Skin epidermis (tissue), 12 donors: ENCODE measurements around the gene PLBD1.

Experiments used
- H3K27ac ChIP-seq, 21 experiments: fragments of 200-600 bp; sonication (generic) in 11 of 21; one replicate each; pipeline ENCODE4 v1.5.0; 2020; ENCODE audit warnings: mild to moderate bottlenecking in 3 of 21, inconsistent platforms in 2 of 21, moderate library complexity in 2 of 21
- H3K4me3 ChIP-seq, 7 experiments: fragments of 200-600 bp; sonication (generic) in 2 of 7; one replicate each; pipeline ENCODE4 v1.5.0; 2020; ENCODE audit warnings: inconsistent platforms in 2 of 7, mild to moderate bottlenecking in 2 of 7, moderate library complexity in 1 of 7

PLBD1 gene

GRCh38 chr12:14567351-14568162, at the start of gene PLBD1:
Gene PLBD1, minus strand, starts transcription at chr12:14567883. Its CDS starts 187 bp downstream, at chr12:14567696.
- peak within 1 kb of the TSS in 20 of 21 experiments; percentile 65 to 90 (median 79) for H3K27ac ChIP-seq
- H3K4me3 ChIP-seq: peak within 1 kb of the TSS; percentile 38 to 63 (median 43)

- Histone ChIP-seq H3K4me3 (no peak overlapping the region), H3K27ac (peak overlapping the region in 8 of 21 experiments; percentile 8 to 82 (median 55))
Measured at GRCh38 chr12:14614704-14615121, 47.0 kb upstream of the PLBD1 start.

GRCh38 chr12:14613718-14614117, 46.0 kb upstream of the PLBD1 start:
- peak overlapping the region in 14 of 21 experiments; percentile 4 to 82 (median 45) for H3K27ac ChIP-seq
- H3K4me3 ChIP-seq: no peak overlapping the region

- Histone ChIP-seq H3K27ac (peak overlapping the region in 9 of 21 experiments; percentile 4 to 82 (median 46)), H3K4me3 (no peak overlapping the region)
Measured at GRCh38 chr12:14612898-14613445, 45.3 kb upstream of the PLBD1 start.

- Histone ChIP-seq H3K27ac (no peak overlapping the region), H3K4me3 (no peak overlapping the region)
Measured at GRCh38 chr12:14612250-14612649, 44.6 kb upstream of the PLBD1 start.

- H3K4me3 ChIP-seq: no peak overlapping the region
- no peak overlapping the region for H3K27ac ChIP-seq
Measured at GRCh38 chr12:14611640-14612203, 44.0 kb upstream of the PLBD1 start.

GRCh38 chr12:14607568-14607967, 39.9 kb upstream of the PLBD1 start:
- no peak overlapping the region for H3K4me3 ChIP-seq
- H3K27ac ChIP-seq: no peak overlapping the region

- no peak overlapping the region for H3K27ac ChIP-seq
- no peak overlapping the region for H3K4me3 ChIP-seq
Measured at GRCh38 chr12:14605401-14605989, 37.8 kb upstream of the PLBD1 start.

- no peak overlapping the region for H3K4me3 ChIP-seq
- no peak overlapping the region for H3K27ac ChIP-seq
Measured at GRCh38 chr12:14601692-14602478, 34.2 kb upstream of the PLBD1 start.

GRCh38 chr12:14597480-14597879, 29.8 kb upstream of the PLBD1 start:
- H3K4me3 ChIP-seq: no peak overlapping the region
- H3K27ac ChIP-seq: no peak overlapping the region

- H3K27ac ChIP-seq: no peak overlapping the region
- H3K4me3 ChIP-seq: no peak overlapping the region
Measured at GRCh38 chr12:14591719-14592118, 24.0 kb upstream of the PLBD1 start.

- no peak overlapping the region for H3K4me3 ChIP-seq
- no peak overlapping the region for H3K27ac ChIP-seq
Measured at GRCh38 chr12:14589169-14590004, 21.7 kb upstream of the PLBD1 start.

- no peak overlapping the region for H3K27ac ChIP-seq
- no peak overlapping the region for H3K4me3 ChIP-seq
Measured at GRCh38 chr12:14588571-14588970, 20.9 kb upstream of the PLBD1 start.

GRCh38 chr12:14578646-14579045, 11.0 kb upstream of the PLBD1 start:
- H3K27ac ChIP-seq: no peak overlapping the region

GRCh38 chr12:14577344-14577743, 9.7 kb upstream of the PLBD1 start:
- Histone ChIP-seq H3K27ac (peak overlapping the region in 1 of 21 experiments; percentile 0), H3K4me3 (no peak overlapping the region)

More at GRCh38 chr12:14578646-14579045, 11.0 kb upstream of the PLBD1 start:
- no peak overlapping the region for H3K4me3 ChIP-seq

GRCh38 chr12:14576896-14577295, 9.2 kb upstream of the PLBD1 start:
- H3K27ac ChIP-seq: peak overlapping the region in 1 of 21 experiments; percentile 0
- no peak overlapping the region for H3K4me3 ChIP-seq

GRCh38 chr12:14575585-14575984, 7.9 kb upstream of the PLBD1 start:
- H3K4me3 ChIP-seq: no peak overlapping the region
- H3K27ac ChIP-seq: no peak overlapping the region

GRCh38 chr12:14573118-14573517, 5.4 kb upstream of the PLBD1 start:
- Histone ChIP-seq H3K27ac (peak overlapping the region in 1 of 21 experiments; percentile 2), H3K4me3 (no peak overlapping the region)

- Histone ChIP-seq H3K27ac (no peak overlapping the region), H3K4me3 (no peak overlapping the region)
Measured at GRCh38 chr12:14572401-14572800, 4.7 kb upstream of the PLBD1 start.
